ENCODE measurements around the gene TLR4. TPM values are rescaled to one million over a fixed set of nuclear protein-coding genes. Genes with fewer than 3 reads are reported as not detected.

Gene TLR4
- total RNA-seq, 1 donor from 2014 or later: 70.1 TPM

DNA sequence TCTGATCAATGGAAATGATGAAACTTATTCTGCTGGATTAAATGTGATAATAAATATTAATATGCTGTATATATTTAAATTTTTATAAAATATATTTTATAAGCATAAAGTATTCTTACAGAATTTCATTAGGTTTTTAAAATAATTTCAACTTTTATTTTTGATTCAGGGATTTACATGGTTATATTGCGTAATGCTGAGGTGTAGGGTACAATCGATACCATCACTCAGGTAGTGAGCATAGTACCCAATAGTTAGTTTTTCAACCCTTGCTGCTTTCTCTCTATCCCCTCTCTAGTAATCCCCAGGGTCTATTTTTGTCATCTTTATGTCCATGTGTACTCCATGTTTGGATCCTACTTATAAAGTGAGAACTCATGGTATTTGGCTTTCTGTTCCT lies 5.7 kb downstream of the TLR4 start:
- ATAC-seq: no peak
- Histone ChIP-seq H3K4me1 (peaks cover 25% of the 10 kb centered on the region), H3K27me3 (ENCODE audit: low read depth) (no peaks in the 10 kb centered on the region), H3K27ac (no peak overlapping the region), H3K4me3 (no peak overlapping the region), H3K36me3 (peaks cover 52% of the 10 kb centered on the region), H3K9me3 (no peaks in the 10 kb centered on the region)
- intact Hi-C loops (cut with DNase I): no loop called here
- TF ChIP-seq, protein P1, sequence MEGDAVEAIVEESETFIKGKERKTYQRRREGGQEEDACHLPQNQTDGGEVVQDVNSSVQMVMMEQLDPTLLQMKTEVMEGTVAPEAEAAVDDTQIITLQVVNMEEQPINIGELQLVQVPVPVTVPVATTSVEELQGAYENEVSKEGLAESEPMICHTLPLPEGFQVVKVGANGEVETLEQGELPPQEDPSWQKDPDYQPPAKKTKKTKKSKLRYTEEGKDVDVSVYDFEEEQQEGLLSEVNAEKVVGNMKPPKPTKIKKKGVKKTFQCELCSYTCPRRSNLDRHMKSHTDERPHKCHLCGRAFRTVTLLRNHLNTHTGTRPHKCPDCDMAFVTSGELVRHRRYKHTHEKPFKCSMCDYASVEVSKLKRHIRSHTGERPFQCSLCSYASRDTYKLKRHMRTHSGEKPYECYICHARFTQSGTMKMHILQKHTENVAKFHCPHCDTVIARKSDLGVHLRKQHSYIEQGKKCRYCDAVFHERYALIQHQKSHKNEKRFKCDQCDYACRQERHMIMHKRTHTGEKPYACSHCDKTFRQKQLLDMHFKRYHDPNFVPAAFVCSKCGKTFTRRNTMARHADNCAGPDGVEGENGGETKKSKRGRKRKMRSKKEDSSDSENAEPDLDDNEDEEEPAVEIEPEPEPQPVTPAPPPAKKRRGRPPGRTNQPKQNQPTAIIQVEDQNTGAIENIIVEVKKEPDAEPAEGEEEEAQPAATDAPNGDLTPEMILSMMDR (IDR thresholded peaks at IDR 0.05): no peak
- DNase-seq: no peak

DNA sequence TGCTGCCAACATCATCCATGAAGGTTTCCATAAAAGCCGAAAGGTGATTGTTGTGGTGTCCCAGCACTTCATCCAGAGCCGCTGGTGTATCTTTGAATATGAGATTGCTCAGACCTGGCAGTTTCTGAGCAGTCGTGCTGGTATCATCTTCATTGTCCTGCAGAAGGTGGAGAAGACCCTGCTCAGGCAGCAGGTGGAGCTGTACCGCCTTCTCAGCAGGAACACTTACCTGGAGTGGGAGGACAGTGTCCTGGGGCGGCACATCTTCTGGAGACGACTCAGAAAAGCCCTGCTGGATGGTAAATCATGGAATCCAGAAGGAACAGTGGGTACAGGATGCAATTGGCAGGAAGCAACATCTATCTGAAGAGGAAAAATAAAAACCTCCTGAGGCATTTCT lies 10.1 kb downstream of the TLR4 start:
- no peaks in the 10 kb centered on the region for H3K9me3 ChIP-seq
- TF ChIP-seq, protein P1 (IDR thresholded peaks at IDR 0.05): no peak
- H3K4me1 ChIP-seq: peaks cover 40% of the 10 kb centered on the region
- H3K27ac ChIP-seq: no peak overlapping the region
- no peak for ATAC-seq
- no peak for DNase-seq
- H3K27me3 ChIP-seq (ENCODE audit: low read depth): no peaks in the 10 kb centered on the region
- intact Hi-C loops (cut with DNase I): no loop called here
- no peak overlapping the region for H3K4me3 ChIP-seq
- H3K36me3 ChIP-seq: peaks cover 40% of the 10 kb centered on the region

DNA sequence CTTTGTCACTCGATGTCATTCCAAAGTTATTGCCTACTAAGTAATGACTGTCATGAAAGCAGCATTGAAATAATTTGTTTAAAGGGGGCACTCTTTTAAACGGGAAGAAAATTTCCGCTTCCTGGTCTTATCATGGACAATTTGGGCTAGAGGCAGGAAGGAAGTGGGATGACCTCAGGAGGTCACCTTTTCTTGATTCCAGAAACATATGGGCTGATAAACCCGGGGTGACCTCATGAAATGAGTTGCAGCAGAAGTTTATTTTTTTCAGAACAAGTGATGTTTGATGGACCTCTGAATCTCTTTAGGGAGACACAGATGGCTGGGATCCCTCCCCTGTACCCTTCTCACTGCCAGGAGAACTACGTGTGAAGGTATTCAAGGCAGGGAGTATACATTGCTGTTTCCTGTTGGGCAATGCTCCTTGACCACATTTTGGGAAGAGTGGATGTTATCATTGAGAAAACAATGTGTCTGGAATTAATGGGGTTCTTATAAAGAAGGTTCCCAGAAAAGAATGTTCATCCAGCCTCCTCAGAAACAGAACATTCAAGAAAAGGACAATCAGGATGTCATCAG lies 11.3 kb downstream of the TLR4 start:
- H3K4me3 ChIP-seq: no peak overlapping the region
- no peaks in the 10 kb centered on the region for H3K9me3 ChIP-seq
- no peaks in the 10 kb centered on the region for H3K27me3 ChIP-seq (ENCODE audit: low read depth)
- DNase-seq (no peak), ATAC-seq (no peak)
- H3K4me1 ChIP-seq: peaks cover 48% of the 10 kb centered on the region
- TF ChIP-seq, protein P1 (IDR thresholded peaks at IDR 0.05): no peak
- H3K27ac ChIP-seq: peak overlapping the region; percentile 33
- H3K36me3 ChIP-seq: peaks cover 36% of the 10 kb centered on the region
- intact Hi-C loops (cut with DNase I): no loop called here

DNA sequence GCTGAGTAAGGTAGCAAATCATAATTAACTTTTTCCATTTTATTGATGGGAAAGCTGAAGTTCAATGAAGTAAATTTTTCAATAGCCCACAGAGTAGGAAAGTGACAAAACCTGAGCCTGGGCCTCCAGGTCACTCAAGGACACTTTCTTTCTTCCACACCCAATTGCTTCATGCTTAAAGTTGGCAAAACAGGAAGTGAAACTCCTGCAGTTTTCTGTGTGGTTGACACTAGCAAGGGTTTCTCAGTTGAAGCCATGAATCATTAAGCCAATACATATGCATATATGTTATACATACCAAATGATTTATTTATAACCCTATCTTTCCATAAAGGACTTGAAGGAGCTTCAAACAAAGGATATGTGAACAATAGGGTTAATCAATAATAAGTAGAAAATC lies 13.9 kb downstream of the TLR4 start:
- intact Hi-C loops (cut with DNase I): no loop called here
- no peak overlapping the region for H3K27ac ChIP-seq
- peaks cover 64% of the 10 kb centered on the region for H3K4me1 ChIP-seq
- H3K27me3 ChIP-seq (ENCODE audit: low read depth): no peaks in the 10 kb centered on the region
- H3K36me3 ChIP-seq: peaks cover 14% of the 10 kb centered on the region
- H3K4me3 ChIP-seq: no peak overlapping the region
- H3K9me3 ChIP-seq: no peaks in the 10 kb centered on the region
- TF ChIP-seq, protein P1 (IDR thresholded peaks at IDR 0.05): no peak
- DNase-seq (no peak), ATAC-seq (peak; percentile 61 to 72)

DNA sequence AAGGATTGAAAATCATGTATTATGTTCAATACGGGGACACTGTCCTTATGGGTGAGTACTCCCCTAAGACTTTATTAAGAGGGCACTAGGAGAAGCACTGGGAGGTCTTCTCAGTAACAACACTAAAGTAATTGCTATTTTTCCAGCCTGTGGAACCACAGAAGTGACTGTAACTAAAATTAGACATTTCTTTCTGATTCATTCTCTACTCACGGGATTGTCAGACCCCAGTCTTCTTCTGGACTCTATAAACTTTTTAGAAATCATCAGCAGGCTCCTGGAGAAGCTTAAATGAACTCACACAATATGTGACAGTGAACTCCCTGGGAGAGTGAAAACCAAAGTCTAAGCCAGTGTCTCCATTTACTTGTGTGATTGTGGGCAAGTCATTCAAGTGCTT lies 14.5 kb downstream of the TLR4 start:
- H3K27me3 ChIP-seq (ENCODE audit: low read depth): no peaks in the 10 kb centered on the region
- no peak for ATAC-seq
- peaks cover 8% of the 10 kb centered on the region for H3K36me3 ChIP-seq
- H3K4me1 ChIP-seq: peaks cover 70% of the 10 kb centered on the region
- no peak overlapping the region for H3K4me3 ChIP-seq
- DNase-seq: no peak
- TF ChIP-seq, protein P1 (IDR thresholded peaks at IDR 0.05): no peak
- no peaks in the 10 kb centered on the region for H3K9me3 ChIP-seq
- intact Hi-C loops (cut with DNase I): no loop called here
- no peak overlapping the region for H3K27ac ChIP-seq
